ENCODE results near the gene PTPN14.
"Not testable (repeated sequence)": the region's sequence is repeated elsewhere in the genome, so short reads cannot be mapped to it uniquely, and the experiment has no call there.

DNA sequence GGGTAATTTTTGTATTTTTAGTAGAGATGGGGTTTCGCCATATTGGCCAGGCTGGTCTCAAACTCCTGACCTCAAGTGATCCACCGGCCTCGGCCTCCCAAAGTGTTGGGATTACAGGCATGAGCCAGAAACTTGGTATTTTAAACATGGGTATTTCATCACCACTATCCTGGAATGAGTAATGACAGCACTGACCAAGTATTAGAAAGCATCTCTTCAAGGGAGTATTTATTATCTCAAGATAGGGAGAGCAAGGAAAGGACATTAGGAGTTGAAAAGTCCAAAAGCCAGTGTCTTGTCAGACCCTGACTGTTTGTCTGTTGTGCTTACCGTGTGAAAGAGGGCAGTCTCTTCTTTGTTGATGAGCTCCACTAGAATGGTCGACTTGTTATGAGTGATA lies 156.8 kb downstream of the PTPN14 start:
- TF ChIP-seq, protein P1, sequence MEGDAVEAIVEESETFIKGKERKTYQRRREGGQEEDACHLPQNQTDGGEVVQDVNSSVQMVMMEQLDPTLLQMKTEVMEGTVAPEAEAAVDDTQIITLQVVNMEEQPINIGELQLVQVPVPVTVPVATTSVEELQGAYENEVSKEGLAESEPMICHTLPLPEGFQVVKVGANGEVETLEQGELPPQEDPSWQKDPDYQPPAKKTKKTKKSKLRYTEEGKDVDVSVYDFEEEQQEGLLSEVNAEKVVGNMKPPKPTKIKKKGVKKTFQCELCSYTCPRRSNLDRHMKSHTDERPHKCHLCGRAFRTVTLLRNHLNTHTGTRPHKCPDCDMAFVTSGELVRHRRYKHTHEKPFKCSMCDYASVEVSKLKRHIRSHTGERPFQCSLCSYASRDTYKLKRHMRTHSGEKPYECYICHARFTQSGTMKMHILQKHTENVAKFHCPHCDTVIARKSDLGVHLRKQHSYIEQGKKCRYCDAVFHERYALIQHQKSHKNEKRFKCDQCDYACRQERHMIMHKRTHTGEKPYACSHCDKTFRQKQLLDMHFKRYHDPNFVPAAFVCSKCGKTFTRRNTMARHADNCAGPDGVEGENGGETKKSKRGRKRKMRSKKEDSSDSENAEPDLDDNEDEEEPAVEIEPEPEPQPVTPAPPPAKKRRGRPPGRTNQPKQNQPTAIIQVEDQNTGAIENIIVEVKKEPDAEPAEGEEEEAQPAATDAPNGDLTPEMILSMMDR (tag by site-specific recombination; IDR thresholded peaks at IDR 0.05), result not testable (repeated sequence)
- not testable (repeated sequence) for TF ChIP-seq ZFP37 (tag by site-specific recombination; IDR thresholded peaks at IDR 0.05); SETDB1 (IDR thresholded peaks at IDR 0.05; ENCODE audit: insufficient read length, low read length); KLF16 (tag by site-specific recombination; IDR thresholded peaks at IDR 0.05); ZNF132 (tag by site-specific recombination; IDR thresholded peaks at IDR 0.05; ENCODE audit: borderline replicate concordance); SCRT1 (tag by site-specific recombination; IDR thresholded peaks at IDR 0.05; ENCODE audit: borderline replicate concordance); ZNF510 (tag by site-specific recombination; IDR thresholded peaks at IDR 0.05; ENCODE audit: insufficient replicate concordance)
- TF ChIP-seq, protein P2, sequence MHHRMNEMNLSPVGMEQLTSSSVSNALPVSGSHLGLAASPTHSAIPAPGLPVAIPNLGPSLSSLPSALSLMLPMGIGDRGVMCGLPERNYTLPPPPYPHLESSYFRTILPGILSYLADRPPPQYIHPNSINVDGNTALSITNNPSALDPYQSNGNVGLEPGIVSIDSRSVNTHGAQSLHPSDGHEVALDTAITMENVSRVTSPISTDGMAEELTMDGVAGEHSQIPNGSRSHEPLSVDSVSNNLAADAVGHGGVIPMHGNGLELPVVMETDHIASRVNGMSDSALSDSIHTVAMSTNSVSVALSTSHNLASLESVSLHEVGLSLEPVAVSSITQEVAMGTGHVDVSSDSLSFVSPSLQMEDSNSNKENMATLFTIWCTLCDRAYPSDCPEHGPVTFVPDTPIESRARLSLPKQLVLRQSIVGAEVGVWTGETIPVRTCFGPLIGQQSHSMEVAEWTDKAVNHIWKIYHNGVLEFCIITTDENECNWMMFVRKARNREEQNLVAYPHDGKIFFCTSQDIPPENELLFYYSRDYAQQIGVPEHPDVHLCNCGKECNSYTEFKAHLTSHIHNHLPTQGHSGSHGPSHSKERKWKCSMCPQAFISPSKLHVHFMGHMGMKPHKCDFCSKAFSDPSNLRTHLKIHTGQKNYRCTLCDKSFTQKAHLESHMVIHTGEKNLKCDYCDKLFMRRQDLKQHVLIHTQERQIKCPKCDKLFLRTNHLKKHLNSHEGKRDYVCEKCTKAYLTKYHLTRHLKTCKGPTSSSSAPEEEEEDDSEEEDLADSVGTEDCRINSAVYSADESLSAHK (tag by site-specific recombination; IDR thresholded peaks at IDR 0.05), result not testable (repeated sequence)
- TF ChIP-seq, protein P3, sequence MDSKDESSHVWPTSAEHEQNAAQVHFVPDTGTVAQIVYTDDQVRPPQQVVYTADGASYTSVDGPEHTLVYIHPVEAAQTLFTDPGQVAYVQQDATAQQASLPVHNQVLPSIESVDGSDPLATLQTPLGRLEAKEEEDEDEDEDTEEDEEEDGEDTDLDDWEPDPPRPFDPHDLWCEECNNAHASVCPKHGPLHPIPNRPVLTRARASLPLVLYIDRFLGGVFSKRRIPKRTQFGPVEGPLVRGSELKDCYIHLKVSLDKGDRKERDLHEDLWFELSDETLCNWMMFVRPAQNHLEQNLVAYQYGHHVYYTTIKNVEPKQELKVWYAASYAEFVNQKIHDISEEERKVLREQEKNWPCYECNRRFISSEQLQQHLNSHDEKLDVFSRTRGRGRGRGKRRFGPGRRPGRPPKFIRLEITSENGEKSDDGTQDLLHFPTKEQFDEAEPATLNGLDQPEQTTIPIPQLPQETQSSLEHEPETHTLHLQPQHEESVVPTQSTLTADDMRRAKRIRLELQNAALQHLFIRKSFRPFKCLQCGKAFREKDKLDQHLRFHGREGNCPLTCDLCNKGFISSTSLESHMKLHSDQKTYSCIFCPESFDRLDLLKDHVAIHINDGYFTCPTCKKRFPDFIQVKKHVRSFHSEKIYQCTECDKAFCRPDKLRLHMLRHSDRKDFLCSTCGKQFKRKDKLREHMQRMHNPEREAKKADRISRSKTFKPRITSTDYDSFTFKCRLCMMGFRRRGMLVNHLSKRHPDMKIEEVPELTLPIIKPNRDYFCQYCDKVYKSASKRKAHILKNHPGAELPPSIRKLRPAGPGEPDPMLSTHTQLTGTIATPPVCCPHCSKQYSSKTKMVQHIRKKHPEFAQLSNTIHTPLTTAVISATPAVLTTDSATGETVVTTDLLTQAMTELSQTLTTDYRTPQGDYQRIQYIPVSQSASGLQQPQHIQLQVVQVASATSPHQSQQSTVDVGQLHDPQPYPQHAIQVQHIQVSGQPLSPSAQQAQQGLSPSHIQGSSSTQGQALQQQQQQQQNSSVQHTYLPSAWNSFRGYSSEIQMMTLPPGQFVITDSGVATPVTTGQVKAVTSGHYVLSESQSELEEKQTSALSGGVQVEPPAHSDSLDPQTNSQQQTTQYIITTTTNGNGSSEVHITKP (tag by site-specific recombination; IDR thresholded peaks at IDR 0.05), result not testable (repeated sequence)

Data from HEK293 (cell line).